CD4-positive, alpha-beta memory T cell (primary cell): ENCODE measurements around the gene SEPHS1. TPM values are rescaled to one million over a fixed set of nuclear protein-coding genes. Genes with fewer than 3 reads are reported as not detected.

Source experiments
- polyA plus RNA-seq, 2 donors: library from polyadenylated mRNA; unstranded; fragments of 300-500 nt; fragmentation: Illumina TruSeq; gene quantifications; one replicate each; pipeline ENCODE4 v1.2.3, GENCODE V29; 2021
- total RNA-seq, 2 experiments: library from RNA; stranded (reverse); gene quantifications; one replicate each; pipeline ENCODE4 v1.2.3, GENCODE V29; 2021

The SEPHS1 gene
- total and polyA plus RNA-seq, 4 experiments from 2014 or later: 11.3 to 30.6 (median 25.2) TPM

Other genes starting within 250 kb of the SEPHS1 start
- 100 to 1,000 TPM; 148 TPM for gene OPTN, start 248.1 kb downstream of the SEPHS1 start, total RNA-seq
- 100 to 1,000 TPM in 1 of 2 donors, 10 to 100 TPM in 1; 40.3 to 101 TPM for gene OPTN, start 248.1 kb downstream of the SEPHS1 start, polyA plus RNA-seq
- under 1 TPM in 1 of 2 experiments, not detected in 1; 0.17 TPM for gene MCM10, start 186.7 kb downstream of the SEPHS1 start, total RNA-seq
- gene MCM10, start 186.7 kb downstream of the SEPHS1 start, polyA plus RNA-seq: not detected
- not detected for gene UCMA, start 113.9 kb downstream of the SEPHS1 start, total RNA-seq
- not detected for gene UCMA, start 113.9 kb downstream of the SEPHS1 start, polyA plus RNA-seq
- 10 to 100 TPM in 1 of 2 experiments, 1 to 10 TPM in 1; 8.7 to 10.2 TPM for gene PHYH, start 48.2 kb downstream of the SEPHS1 start, total RNA-seq
- gene PHYH, start 48.2 kb downstream of the SEPHS1 start, polyA plus RNA-seq: 10 to 100 TPM; 15.0 to 19.3 TPM
- not detected for gene BEND7, start 180.7 kb upstream of the SEPHS1 start, total RNA-seq
- gene BEND7, start 180.7 kb upstream of the SEPHS1 start, polyA plus RNA-seq: not detected
- gene PRPF18, start 238.7 kb upstream of the SEPHS1 start, total RNA-seq: 10 to 100 TPM; 30.3 TPM
- gene PRPF18, start 238.7 kb upstream of the SEPHS1 start, polyA plus RNA-seq: 10 to 100 TPM; 42.8 to 63.7 TPM